B cell (primary cell): ENCODE data around the gene IL1RAP.

Experiments
- CTCF ChIP-seq: fragments of 200-600 bp; IDR thresholded peaks from one replicate; pipeline ENCODE4 v1.8.0; 2022; ENCODE audit warnings: antibody characterized with exemption, mild to moderate bottlenecking
- EZH2 ChIP-seq: IDR thresholded peaks from 2 replicates; pipeline ENCODE4 v1.6.1; 2012; ENCODE audit warnings: borderline replicate concordance, low read depth, mild to moderate bottlenecking, moderate library complexity, low read length; ENCODE audit not compliant: insufficient read depth, poor library complexity, severe bottlenecking

GRCh38 chr3:190492966-190493365 lies 20.9 kb upstream of the IL1RAP start:
- TF ChIP-seq CTCF (no peak), EZH2 (no peak)
